Lower leg skin (tissue), 4 donors: ENCODE data around the gene DYNC1I1. TPM values are rescaled to one million over a fixed set of nuclear protein-coding genes. Genes with fewer than 3 reads are reported as not detected.

Experiments used
- DNase-seq, 2 donors: peaks; one replicate each; pipeline ENCODE4 v3.0.0-alpha.2; 2019; ENCODE audit warnings: low spot score in 2 of 2
- H3K4me3 ChIP-seq: fragments of 200-600 bp; sonication (generic); 2 replicates; pipeline ENCODE4 v1.5.1; 2017; ENCODE audit warnings: mild to moderate bottlenecking, low read depth; ENCODE audit not compliant: poor library complexity, severe bottlenecking
- CTCF ChIP-seq, 3 donors: fragments of 450-650 bp; IDR thresholded peaks; one replicate each; pipeline ENCODE4 v1.5.1; 2016; ENCODE audit warnings: antibody characterized with exemption in 3 of 3, mild to moderate bottlenecking in 3 of 3, moderate library complexity in 2 of 3
- POLR2A ChIP-seq, 2 donors: fragments of 450-650 bp; IDR thresholded peaks; one replicate each; pipeline ENCODE4 v1.6.1; 2016 to 2017; ENCODE audit warnings: antibody characterized with exemption in 2 of 2, mild to moderate bottlenecking in 1 of 2, moderate library complexity in 1 of 2
- WGBS, 2 donors: methylation state at CpG; one replicate each; pipeline ENCODE4 v1.1.5; 2018; 5-methylcytosine and 5-hydroxymethylcytosine counted together
- intact Hi-C: fragments of 100-400 bp; cut with DNase I; formaldehyde crosslinking; loops from one replicate; pipeline ENCODE4 v1.15.0; 2023; ENCODE audit warnings: low total_unique reads
- total RNA-seq, 4 donors: library from RNA; depleted of rRNA; stranded (reverse); fragments of >200 nt; gene quantifications; one replicate each; pipeline ENCODE4 v1.1.0, GENCODE V29; 2016

Gene DYNC1I1
- total RNA-seq, 4 donors from 2014 or later = 0.97 to 7.6 (median 3.7) TPM

DNA sequence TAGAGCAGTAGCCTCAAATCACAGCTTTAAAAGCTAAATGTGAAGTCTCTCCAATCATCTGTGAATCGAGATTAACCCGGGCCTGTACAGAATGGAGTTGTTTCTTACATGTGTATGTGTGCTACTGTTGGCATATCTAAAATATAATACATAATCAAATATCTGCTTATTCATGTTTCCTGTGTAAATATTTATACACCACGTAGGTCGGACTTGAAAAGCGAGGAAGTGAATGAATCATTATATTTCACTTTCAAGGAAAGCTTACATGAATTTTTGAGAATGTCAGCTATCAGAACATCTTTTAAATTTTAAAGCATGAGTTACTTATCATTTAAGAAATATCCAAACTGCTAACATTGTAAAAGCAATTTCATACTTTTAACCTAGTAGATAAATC, 316.2 kb downstream of the DYNC1I1 start:
- intact Hi-C loops = no loop called here
- no peak overlapping the region for H3K4me3 ChIP-seq
- WGBS, 2 donors = 78 to 83% methylated on average over 5 of the region's 5 CpGs
- DNase-seq = no peak
- TF ChIP-seq CTCF (IDR thresholded peaks at IDR 0.05) (no peak), POLR2A (IDR thresholded peaks at IDR 0.05) (no peak)

DNA sequence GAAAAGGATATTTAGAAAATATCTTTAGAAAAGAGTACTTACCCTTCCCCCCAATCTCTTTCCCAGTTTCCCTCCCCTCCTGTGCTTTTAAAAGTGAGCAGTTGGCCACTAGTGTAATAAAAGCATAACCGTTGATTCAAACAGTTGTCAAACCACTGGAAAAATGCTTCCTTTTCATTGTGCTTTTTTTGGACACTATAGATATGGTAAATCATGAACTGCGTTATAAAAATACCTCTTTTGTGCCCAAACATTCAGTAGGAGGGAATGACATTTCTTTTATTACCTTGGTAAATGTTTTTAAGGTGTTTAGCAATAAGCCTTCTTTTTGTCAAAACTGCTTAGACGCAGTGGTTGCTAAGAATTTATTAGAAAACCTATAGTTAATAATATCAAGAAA, 317.2 kb downstream of the DYNC1I1 start:
- intact Hi-C loops = no loop called here
- TF ChIP-seq CTCF (IDR thresholded peaks at IDR 0.05) (no peak), POLR2A (IDR thresholded peaks at IDR 0.05) (no peak)
- no peak overlapping the region for H3K4me3 ChIP-seq
- 79% methylated on average over 3 of the region's 3 CpGs for WGBS, 2 donors
- no peak for DNase-seq

DNA sequence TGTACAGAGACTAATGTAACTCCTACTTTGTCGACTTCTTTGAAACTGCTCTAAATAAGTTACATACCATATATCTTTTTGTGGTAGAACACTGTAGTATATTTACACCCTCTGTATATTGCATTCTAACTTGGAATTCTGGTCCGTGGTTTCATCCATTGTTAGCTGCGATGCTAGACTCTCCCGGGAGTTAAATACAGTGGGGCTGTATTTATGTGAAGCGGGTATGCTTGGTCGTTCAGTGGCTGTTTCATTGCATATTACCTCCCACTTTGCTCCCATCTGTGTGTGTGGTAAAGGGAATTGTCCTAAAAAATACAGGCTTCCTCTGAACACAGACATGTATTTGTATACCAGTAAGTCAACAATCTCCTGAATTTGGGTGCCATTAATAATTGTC, 318.4 kb downstream of the DYNC1I1 start:
- no peak overlapping the region for H3K4me3 ChIP-seq
- intact Hi-C loops = no loop called here
- no peak for DNase-seq
- TF ChIP-seq POLR2A (IDR thresholded peaks at IDR 0.05) = no peak
- no peak for TF ChIP-seq CTCF (IDR thresholded peaks at IDR 0.05)
- WGBS, 2 donors = 85 to 87% methylated on average over 6 of the region's 6 CpGs

GRCh38 chr7:96093435-96093834, 321.1 kb downstream of the DYNC1I1 start:
- no peak for DNase-seq
- TF ChIP-seq POLR2A (IDR thresholded peaks at IDR 0.05) (no peak), CTCF (IDR thresholded peaks at IDR 0.05) (no peak)
- intact Hi-C loops = no loop called here
- no peak overlapping the region for H3K4me3 ChIP-seq
- WGBS, 2 donors = 7 to 19% methylated on average over 1 of the region's 1 CpG

- TF ChIP-seq POLR2A (IDR thresholded peaks at IDR 0.05) = no peak
- whole genome bisulfite sequencing, 2 donors = 38 to 49% methylated on average over 2 of the region's 2 CpGs
- no peak for DNase-seq
- intact Hi-C loops = no loop called here
- no peak overlapping the region for H3K4me3 ChIP-seq
These were observed 325.5 kb downstream of the DYNC1I1 start for GRCh38 chr7:96097835-96098234.

GRCh38 chr7:96100737-96101136, 328.4 kb downstream of the DYNC1I1 start:
- no peak for TF ChIP-seq CTCF (IDR thresholded peaks at IDR 0.05)
- TF ChIP-seq POLR2A (IDR thresholded peaks at IDR 0.05) = no peak
- no peak for DNase-seq
- WGBS, 2 donors = 69 to 85% methylated on average over 1 of the region's 1 CpG
- H3K4me3 ChIP-seq = no peak overlapping the region
- intact Hi-C loops = no loop called here
